Right lobe of liver (tissue), 6 donors: ENCODE measurements around the gene LPCAT1. TPM values are rescaled to one million over a fixed set of nuclear protein-coding genes. Genes with fewer than 3 reads are reported as not detected.

Source experiments
- ATAC-seq, 4 donors: fragments of 200-7000 bp; cut with Tn5 transposase; one replicate each; pipeline ENCODE4 v1.9.1; 2020; ENCODE audit warnings: mild to moderate bottlenecking in 4 of 4, moderate library complexity in 4 of 4
- DNase-seq, 3 donors: peaks; one replicate each; pipeline ENCODE4 v3.0.0-alpha.2; 2020
- H3K27ac ChIP-seq, 3 donors: fragments of 200-600 bp; one replicate each; pipeline ENCODE4 v1.8.0; 2022
- H3K27me3 ChIP-seq, 2 donors: fragments of 200-600 bp; one replicate each; pipeline ENCODE4 v1.8.0; 2022
- H3K36me3 ChIP-seq, 4 donors: fragments of 200-600 bp; sonication (generic) in 1 of 4; one replicate each; pipeline versions ENCODE4 v1.5.1 to v1.8.0; 2017 to 2022; ENCODE audit warnings: control low read depth in 1 of 4
- H3K4me1 ChIP-seq, 4 donors: fragments of 200-600 bp; sonication (generic) in 1 of 4; one replicate each; pipeline versions ENCODE4 v1.5.1 to v1.8.0; 2017 to 2022; ENCODE audit warnings: control low read depth in 1 of 4
- H3K4me3 ChIP-seq, 3 donors: fragments of 200-600 bp; one replicate each; pipeline ENCODE4 v1.8.0; 2022
- H3K9me3 ChIP-seq, 4 donors: fragments of 200-600 bp; sonication (generic) in 1 of 4; one replicate each; pipeline versions ENCODE4 v1.5.1 to v1.8.0; 2017 to 2022; ENCODE audit warnings: control low read depth in 1 of 4
- POLR2A ChIP-seq: fragments of 450-650 bp; IDR thresholded peaks from one replicate; pipeline ENCODE4 v1.6.1; 2017; ENCODE audit warnings: antibody characterized with exemption, mild to moderate bottlenecking
- WGBS: methylation state at CpG from one replicate; pipeline ENCODE4 v1.1.6; 2018; ENCODE audit warnings: low coverage, low lambda C conversion rate; ENCODE audit not compliant: insufficient coverage; ENCODE audit errors: missing lambda C conversion rate; 5-methylcytosine and 5-hydroxymethylcytosine counted together
- intact Hi-C, 2 donors: fragments of 100-400 bp; cut with DNase I; formaldehyde crosslinking; loops; one replicate each; pipeline versions ENCODE4 v1.11.2 to v1.14.1; 2022
- total RNA-seq, 6 experiments: library from RNA; depleted of rRNA in 2 of 6; stranded (reverse); fragments of >200 nt in 2 of 6; fragmentation: NEBNext Ultra II Directional in 3 of 6; extraction: Animal tissue kit (Norgen Biotek cat#: 25700) in 3 of 6; gene quantifications; one replicate each; pipeline versions ENCODE4 v1.1.0 to v1.2.4, GENCODE V29; 2016 to 2023
- TF ChIP-seq, protein P1 (sequence below), 4 donors: fragments of 200-600 bp in 3 of 4; fragments of 450-650 bp in 1 of 4; IDR thresholded peaks; one replicate each; pipeline versions ENCODE4 v1.5.1 to v1.8.0; 2016 to 2022; ENCODE audit warnings: antibody characterized with exemption in 4 of 4, mild to moderate bottlenecking in 2 of 4
- donor health status: DM: no; HTN: yes; CAD: no.
- donor health status: DM: no; HTN: no; CAD: no.
- donor health status: DM: no; HTN: no; CAD: no.
- donor health status: DM: no; HTN: yes; CAD: no.
- donor health status: DM: no; HTN: yes; CAD: no.

The LPCAT1 gene
- total RNA-seq, 6 experiments from 2014 or later = 6.9 to 38.6 (median 13.1) TPM

GRCh38 chr5:1488882-1489680, 34.7 kb downstream of the LPCAT1 start:
- Histone ChIP-seq H3K36me3 (peaks cover 0 to 5% (median 0%) of the 10 kb centered on the region in 4 donors), H3K27ac (peak overlapping the region in 2 of 3 donors; percentile 19 to 33), H3K27me3 (no peaks in the 10 kb centered on the region), H3K9me3 (no peaks in the 10 kb centered on the region), H3K4me3 (no peak overlapping the region), H3K4me1 (no peaks in the 10 kb centered on the region)
- intact Hi-C loops = no loop called here
- 81% methylated on average over 6 of the region's 14 CpGs for WGBS
- ATAC-seq (peak; percentile 31 to 74 (median 50)), DNase-seq (no peak)
- no peak for TF ChIP-seq POLR2A
- TF ChIP-seq, protein P1, sequence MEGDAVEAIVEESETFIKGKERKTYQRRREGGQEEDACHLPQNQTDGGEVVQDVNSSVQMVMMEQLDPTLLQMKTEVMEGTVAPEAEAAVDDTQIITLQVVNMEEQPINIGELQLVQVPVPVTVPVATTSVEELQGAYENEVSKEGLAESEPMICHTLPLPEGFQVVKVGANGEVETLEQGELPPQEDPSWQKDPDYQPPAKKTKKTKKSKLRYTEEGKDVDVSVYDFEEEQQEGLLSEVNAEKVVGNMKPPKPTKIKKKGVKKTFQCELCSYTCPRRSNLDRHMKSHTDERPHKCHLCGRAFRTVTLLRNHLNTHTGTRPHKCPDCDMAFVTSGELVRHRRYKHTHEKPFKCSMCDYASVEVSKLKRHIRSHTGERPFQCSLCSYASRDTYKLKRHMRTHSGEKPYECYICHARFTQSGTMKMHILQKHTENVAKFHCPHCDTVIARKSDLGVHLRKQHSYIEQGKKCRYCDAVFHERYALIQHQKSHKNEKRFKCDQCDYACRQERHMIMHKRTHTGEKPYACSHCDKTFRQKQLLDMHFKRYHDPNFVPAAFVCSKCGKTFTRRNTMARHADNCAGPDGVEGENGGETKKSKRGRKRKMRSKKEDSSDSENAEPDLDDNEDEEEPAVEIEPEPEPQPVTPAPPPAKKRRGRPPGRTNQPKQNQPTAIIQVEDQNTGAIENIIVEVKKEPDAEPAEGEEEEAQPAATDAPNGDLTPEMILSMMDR (IDR thresholded peaks at IDR 0.05) = no peak

DNA sequence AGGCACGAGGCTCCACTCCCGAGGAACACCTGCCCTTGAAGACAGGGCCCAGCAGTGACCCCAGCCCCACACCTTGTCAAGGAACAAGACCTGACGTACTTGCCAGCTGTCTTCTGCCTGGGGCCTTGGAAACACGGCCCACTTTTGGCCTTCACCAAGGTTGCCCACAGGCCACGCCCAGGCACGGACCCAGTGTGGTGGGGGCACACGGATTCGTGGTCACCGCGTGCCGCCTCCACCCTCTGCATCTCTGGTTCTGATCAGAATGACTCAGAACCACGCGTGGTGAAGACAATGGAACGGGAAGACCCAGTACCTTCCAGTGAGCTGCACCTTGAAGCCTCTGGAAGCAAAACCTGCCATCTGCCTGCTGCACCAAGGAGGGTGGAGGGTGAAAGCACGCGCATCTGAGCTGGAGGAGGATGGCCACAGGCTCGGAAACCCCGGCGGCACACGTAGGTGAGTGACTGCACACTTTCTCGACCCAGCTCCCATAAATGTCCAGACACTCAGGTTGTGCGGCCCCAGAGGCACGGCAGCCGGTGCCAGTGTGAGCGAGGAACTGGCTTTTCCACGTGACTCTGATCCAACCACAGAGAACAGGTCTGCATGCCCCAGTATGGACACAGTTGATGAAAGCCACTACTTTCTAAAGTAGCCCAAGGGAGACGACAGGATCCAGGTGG, 36.5 kb downstream of the LPCAT1 start:
- Histone ChIP-seq H3K4me3 (no peak overlapping the region), H3K27me3 (no peaks in the 10 kb centered on the region), H3K9me3 (no peaks in the 10 kb centered on the region), H3K27ac (no peak overlapping the region), H3K4me1 (no peaks in the 10 kb centered on the region), H3K36me3 (peaks cover 0 to 5% (median 0%) of the 10 kb centered on the region in 4 donors)
- intact Hi-C loops = no loop called here
- TF ChIP-seq POLR2A = no peak
- DNase-seq = no peak
- WGBS = 97% methylated on average over 5 of the region's 27 CpGs
- ATAC-seq = no peak

GRCh38 chr5:1486271-1486670, 37.5 kb downstream of the LPCAT1 start:
- H3K4me3 ChIP-seq = no peak overlapping the region
- TF ChIP-seq POLR2A = no peak
- no peak overlapping the region for H3K27ac ChIP-seq
- no peaks in the 10 kb centered on the region for H3K9me3 ChIP-seq
- DNase-seq (no peak), ATAC-seq (no peak)
- H3K4me1 ChIP-seq = no peaks in the 10 kb centered on the region
- no CpG with 5 or more reads among the region's 13 CpGs for WGBS
- H3K36me3 ChIP-seq = peaks cover 0 to 5% (median 0%) of the 10 kb centered on the region in 4 donors
- no peaks in the 10 kb centered on the region for H3K27me3 ChIP-seq
- intact Hi-C loops = no loop called here

DNA sequence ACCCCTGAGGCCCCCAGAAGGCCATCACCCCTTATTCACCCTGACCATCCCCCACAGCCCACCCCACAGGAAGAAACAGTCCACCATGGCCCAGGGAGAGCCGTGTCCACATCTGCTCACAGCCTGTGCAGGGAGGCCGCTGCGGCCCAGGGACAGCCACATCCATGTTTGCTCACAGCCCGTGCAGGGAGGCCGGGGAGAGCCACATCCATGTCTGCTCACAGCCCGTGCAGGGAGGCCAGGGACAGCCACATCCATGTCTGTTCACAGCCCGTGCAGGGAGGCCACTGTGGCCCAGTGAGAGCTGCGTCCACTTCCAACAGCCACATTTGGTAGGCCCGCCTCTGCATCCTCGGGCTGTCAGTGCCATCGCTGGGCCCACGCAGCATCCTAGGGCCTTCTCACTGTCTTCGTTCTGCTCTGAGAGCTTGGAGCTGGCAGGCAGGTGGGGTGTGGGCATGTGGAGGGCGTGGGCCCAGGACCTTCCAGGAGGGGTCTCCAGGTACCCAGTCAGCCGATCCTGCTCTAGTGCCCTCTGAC, 38.1 kb downstream of the LPCAT1 start:
- no peak overlapping the region for H3K4me3 ChIP-seq
- no peaks in the 10 kb centered on the region for H3K27me3 ChIP-seq
- WGBS = no CpG with 5 or more reads among the region's 15 CpGs
- H3K27ac ChIP-seq = no peak overlapping the region
- no peak for ATAC-seq
- peaks cover 0 to 5% (median 0%) of the 10 kb centered on the region in 4 donors for H3K36me3 ChIP-seq
- intact Hi-C loops = no loop called here
- TF ChIP-seq POLR2A = no peak
- no peaks in the 10 kb centered on the region for H3K9me3 ChIP-seq
- no peak for DNase-seq
- H3K4me1 ChIP-seq = no peaks in the 10 kb centered on the region

DNA sequence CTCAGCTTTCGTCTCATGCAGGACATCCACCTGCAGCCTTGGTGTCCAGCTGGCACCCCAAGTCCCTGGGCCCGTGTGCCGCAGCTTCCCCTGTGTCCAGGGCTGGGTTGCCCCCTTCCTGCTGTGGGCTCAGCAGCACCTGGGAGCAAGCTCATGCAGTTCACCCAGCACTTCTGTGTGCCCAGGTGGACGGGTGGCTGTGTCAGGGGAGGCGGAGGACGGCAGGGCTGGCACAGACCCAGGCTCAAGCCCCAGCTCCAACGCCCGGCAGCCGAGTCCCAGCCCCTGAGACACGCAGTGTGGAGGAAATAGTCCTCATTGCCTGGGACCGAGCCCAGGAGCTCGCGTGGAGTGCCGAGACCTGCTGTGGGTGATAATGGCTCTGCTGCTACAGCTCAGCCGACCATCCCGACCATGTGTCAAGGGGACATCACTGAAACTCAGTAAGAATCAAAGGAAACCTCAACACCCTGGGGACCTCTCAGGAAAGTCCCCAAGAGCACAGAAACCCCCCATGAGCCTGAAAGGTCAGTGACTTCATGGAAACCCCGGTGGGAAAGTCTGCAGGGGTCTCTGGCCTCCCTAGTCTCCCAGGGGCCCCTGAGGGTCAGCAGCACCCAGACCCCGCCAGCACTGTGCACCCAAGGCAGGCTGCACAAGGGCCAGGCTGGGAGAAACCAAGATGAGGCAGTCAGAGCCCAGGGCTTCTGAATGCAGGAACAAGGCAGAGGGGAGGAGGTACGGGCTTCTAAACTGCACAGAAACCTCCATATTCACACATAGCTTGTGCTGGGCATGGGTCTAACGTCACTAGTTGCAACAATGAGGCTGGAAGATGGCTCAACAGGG, 38.8 kb downstream of the LPCAT1 start:
- H3K4me3 ChIP-seq = no peak overlapping the region
- DNase-seq (no peak), ATAC-seq (no peak)
- 80% methylated on average over 2 of the region's 20 CpGs for WGBS
- no peaks in the 10 kb centered on the region for H3K4me1 ChIP-seq
- H3K27ac ChIP-seq = no peak overlapping the region
- TF ChIP-seq, protein P1 (IDR thresholded peaks at IDR 0.05) = no peak
- no peak for TF ChIP-seq POLR2A
- H3K36me3 ChIP-seq = peaks cover 0 to 5% (median 0%) of the 10 kb centered on the region in 4 donors
- H3K27me3 ChIP-seq = no peaks in the 10 kb centered on the region
- intact Hi-C loops = no loop called here
- no peaks in the 10 kb centered on the region for H3K9me3 ChIP-seq
